Activated B cell treated with CpG ODN at 0.5 μM for 24 hours (primary cell): ENCODE measurements around the gene RAB26. TPM values are rescaled to one million over a fixed set of nuclear protein-coding genes. Genes with fewer than 3 reads are reported as not detected.
A peak's percentile ranks its signal among the peaks of the same experiment; 100 is the strongest.

Experiments used
- ATAC-seq: fragments of 200-7000 bp; cut with Tn5 transposase; one replicate; pipeline ENCODE4 v1.10.0; 2021; ENCODE audit warnings: low read depth, mild to moderate bottlenecking, moderate library complexity
- CTCF ChIA-PET: fragments of 350-600 bp; sonication (Branson Sonifier 250); formaldehyde crosslinking; loops from one replicate; lab custom pipeline; 2021; ENCODE audit warnings: antibody characterized with exemption; lab: Charles Lee
- POLR2A ChIA-PET: fragments of 350-600 bp; sonication (Branson Sonifier 250); formaldehyde crosslinking; loops from one replicate; lab custom pipeline; 2021; ENCODE audit warnings: antibody characterized with exemption; lab: Charles Lee
- DNase-seq: peaks from one replicate; pipeline ENCODE4 v3.0.0; 2022
- H3K27ac Mint-ChIP-seq: one replicate; pipeline ENCODE4 v1.8.0; 2020; ENCODE audit warnings: mixed read lengths
- H3K27me3 Mint-ChIP-seq: one replicate; pipeline ENCODE4 v1.8.0; 2021; ENCODE audit warnings: mixed read lengths
- H3K36me3 Mint-ChIP-seq: one replicate; pipeline ENCODE4 v1.8.0; 2021; ENCODE audit warnings: low read depth, mixed read lengths
- H3K4me1 Mint-ChIP-seq: one replicate; pipeline ENCODE4 v1.8.0; 2021; ENCODE audit warnings: mixed read lengths
- H3K4me3 Mint-ChIP-seq: one replicate; pipeline ENCODE4 v1.8.0; 2020; ENCODE audit warnings: mild to moderate bottlenecking, mixed read lengths
- H3K9me3 Mint-ChIP-seq: one replicate; pipeline ENCODE4 v1.8.0; 2020; ENCODE audit warnings: mixed read lengths
- CTCF ChIP-seq: fragments of 200-600 bp; IDR thresholded peaks from one replicate; pipeline ENCODE4 v1.8.0; 2022; ENCODE audit warnings: antibody characterized with exemption, mild to moderate bottlenecking
- intact Hi-C: fragments of 100-400 bp; cut with micrococcal nuclease; formaldehyde crosslinking; loops from one replicate; pipeline ENCODE4 v1.15.1; 2024
- total RNA-seq: library from RNA; stranded (reverse); gene quantifications from 2 replicates; pipeline ENCODE4 v1.2.3, GENCODE V29; 2022

Gene RAB26
- total RNA-seq, 1 donor from 2014 or later: not detected

GRCh38 chr16:2148714-2149629 is 547 bp downstream of the RAB26 start:
- no peak overlapping the region for H3K27ac Mint-ChIP-seq
- no peaks in the 10 kb centered on the region for H3K9me3 Mint-ChIP-seq
- H3K4me3 Mint-ChIP-seq: peak overlapping the region; percentile 41
- TF ChIP-seq CTCF: no peak
- DNase-seq (no peak), ATAC-seq (peak; percentile 13)
- peaks cover 38% of the 10 kb centered on the region for H3K4me1 Mint-ChIP-seq
- ChIA-PET CTCF (no interaction called here), POLR2A (interaction anchor here (0.8 to 4.5 kb wide), 4 partner anchors 9 to 184 kb away, joined by 6 to 19 read pairs (median 8); partner anchors contain the start of gene RPS2)
- H3K36me3 Mint-ChIP-seq: peaks cover 27% of the 10 kb centered on the region
- intact Hi-C loops: no loop called here
- H3K27me3 Mint-ChIP-seq: no peaks in the 10 kb centered on the region

- DNase-seq (no peak), ATAC-seq (no peak)
- Mint-ChIP-seq H3K4me1 (peaks cover 47% of the 10 kb centered on the region), H3K27ac (peak overlapping the region; percentile 12), H3K27me3 (no peaks in the 10 kb centered on the region), H3K36me3 (peaks cover 36% of the 10 kb centered on the region), H3K9me3 (no peaks in the 10 kb centered on the region), H3K4me3 (peak overlapping the region; percentile 19)
- intact Hi-C loops: no loop called here
- no peak for TF ChIP-seq CTCF
- ChIA-PET CTCF (no interaction called here), POLR2A (interaction anchor here (0.7 to 4.5 kb wide), 2 partner anchors 185 to 350 kb away, joined by 10 to 19 read pairs; partner anchors contain the start of gene RPS2)
Observed at GRCh38 chr16:2149630-2150417, 1.4 kb downstream of the RAB26 start.

GRCh38 chr16:2150418-2151187 is 2.2 kb downstream of the RAB26 start:
- POLR2A ChIA-PET: interaction anchor here (0.7 to 6.0 kb wide), 6 partner anchors 10 to 350 kb away, joined by 3 to 61 read pairs (median 14); partner anchors contain the start of genes ECI1 and RPS2
- intact Hi-C loops: no loop called here

More at GRCh38 chr16:2150418-2151187, 2.2 kb downstream of the RAB26 start:
- DNase-seq: no peak
- TF ChIP-seq CTCF: no peak
- H3K27me3 Mint-ChIP-seq: no peaks in the 10 kb centered on the region
- CTCF ChIA-PET: interaction anchor here (5.4 kb wide), 1 partner anchor 10 kb away, joined by 28 read pairs; no protein-coding TSS in a partner anchor
- peak overlapping the region; percentile 28 for H3K4me3 Mint-ChIP-seq
- no peak overlapping the region for H3K27ac Mint-ChIP-seq
- ATAC-seq: no peak
- peaks cover 51% of the 10 kb centered on the region for H3K4me1 Mint-ChIP-seq
- H3K36me3 Mint-ChIP-seq: peaks cover 42% of the 10 kb centered on the region
- H3K9me3 Mint-ChIP-seq: no peaks in the 10 kb centered on the region
